GM21723 (cell line): Measurements from ENCODE around the gene STK24.

Experiments
- ATAC-seq: cut with Tn5 transposase; IDR thresholded peaks from one replicate; pipeline ENCODE4 v1.9.1; 2021; ENCODE audit warnings: mild to moderate bottlenecking, moderate library complexity; ENCODE audit not compliant: unreplicated experiment

Gene STK24

DNA sequence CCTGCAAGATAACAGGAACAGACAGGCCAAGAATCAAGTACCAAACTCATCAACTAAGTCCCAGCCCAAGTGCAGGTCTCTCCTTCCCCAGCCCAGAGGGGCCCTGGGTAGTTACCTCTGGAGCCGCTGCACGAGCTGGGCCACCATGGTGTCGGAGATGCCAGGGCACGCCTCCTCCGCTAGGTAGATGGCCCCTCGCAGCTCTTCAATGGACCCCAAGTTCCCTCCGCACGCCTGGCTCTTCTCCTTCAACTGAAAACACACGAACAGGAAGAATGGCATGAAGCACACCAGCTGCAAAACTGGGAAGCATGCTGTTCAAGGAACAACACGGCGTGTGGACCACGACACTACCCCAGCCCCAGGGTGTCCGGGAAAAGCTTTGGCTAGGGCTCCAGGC, 119.9 kb downstream of the STK24 start:
- no peak for ATAC-seq

DNA sequence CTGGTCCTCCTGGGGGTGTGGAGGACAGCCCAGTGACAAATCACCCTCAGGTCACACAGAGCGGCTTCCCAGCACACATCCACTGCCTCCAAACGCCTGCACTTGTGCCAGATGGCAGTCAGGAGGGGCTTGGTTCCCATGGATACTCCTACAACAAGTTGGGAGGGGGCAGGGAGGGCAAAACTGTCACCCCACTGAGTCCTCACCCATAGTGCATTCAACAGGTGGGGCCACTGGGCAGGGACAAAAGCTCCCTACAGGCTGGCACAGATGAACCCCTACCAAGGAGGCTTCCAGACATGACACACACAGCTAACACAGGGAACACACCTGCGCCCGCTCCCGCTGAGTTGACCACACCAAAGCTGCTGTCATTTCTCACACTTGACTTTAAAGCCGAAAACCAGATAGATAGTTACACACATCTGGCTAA, 120.5 kb downstream of the STK24 start:
- ATAC-seq: no peak

DNA sequence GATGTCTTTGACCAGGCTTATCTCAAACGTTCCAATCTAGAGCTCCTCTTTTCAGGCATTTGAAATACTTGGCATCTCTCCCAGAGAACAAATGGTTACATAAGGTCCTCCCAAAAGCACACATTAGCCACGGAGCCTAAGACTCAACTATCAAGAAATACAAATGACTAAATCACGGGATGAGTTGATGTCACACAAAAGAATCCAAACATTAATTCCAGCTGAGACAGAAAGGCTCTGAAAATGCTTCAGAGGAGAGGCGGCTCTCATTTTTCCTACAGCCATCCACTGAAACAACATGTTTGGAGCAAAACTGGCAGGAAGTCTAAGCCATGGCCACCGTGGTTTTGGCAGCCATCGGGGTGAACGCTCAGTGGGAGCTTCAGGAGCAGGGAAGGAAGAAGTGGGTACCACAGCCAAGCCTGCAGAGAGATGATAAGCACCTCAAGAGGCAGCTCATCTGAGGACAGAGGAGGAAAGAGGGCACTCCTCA, 122.5 kb downstream of the STK24 start:
- ATAC-seq: no peak

DNA sequence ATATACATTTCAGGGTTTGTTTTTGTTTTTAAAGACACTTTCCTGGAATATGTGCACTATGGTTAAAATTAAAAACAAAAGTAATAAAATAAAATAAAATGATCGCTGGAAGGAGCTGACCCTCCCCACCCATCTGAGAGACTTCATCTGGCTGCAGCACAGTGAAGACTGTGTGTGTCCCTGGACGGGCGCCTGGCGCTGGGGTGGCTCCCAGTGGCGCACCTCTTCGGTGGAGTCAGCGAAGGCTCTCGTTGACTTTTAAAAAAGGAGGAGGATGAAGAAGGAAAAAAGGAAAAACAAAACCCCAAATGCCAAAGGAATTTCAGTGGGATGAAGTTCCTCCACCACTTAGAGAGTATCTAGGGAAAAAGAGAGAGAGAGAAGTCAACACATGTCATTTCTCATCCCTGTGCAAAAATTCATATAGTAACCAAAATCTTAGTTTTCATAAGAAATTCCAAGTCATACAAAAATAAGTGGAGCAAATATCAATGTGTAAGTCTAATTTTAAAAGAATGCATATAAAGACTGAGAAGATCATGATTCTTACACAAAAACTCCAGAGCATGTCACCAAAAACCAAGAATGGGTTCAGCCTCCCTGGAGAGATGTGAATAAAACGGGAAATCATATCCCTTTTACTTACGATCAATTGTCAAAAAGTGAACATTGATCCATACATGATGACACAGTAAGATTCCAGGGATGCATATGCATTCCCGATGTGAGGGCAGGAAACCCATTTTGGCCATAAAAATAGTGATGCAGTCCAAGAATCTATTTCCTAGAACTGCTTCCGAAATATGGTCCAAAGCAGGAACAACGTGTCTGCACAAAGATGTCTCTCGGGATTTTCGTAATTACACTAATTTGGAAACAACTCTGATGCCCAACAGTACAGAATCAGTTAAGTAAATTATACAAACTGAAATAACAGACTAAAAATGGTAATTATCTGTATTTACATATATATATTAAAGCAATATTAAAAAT, 123.8 kb downstream of the STK24 start:
- ATAC-seq: no peak

DNA sequence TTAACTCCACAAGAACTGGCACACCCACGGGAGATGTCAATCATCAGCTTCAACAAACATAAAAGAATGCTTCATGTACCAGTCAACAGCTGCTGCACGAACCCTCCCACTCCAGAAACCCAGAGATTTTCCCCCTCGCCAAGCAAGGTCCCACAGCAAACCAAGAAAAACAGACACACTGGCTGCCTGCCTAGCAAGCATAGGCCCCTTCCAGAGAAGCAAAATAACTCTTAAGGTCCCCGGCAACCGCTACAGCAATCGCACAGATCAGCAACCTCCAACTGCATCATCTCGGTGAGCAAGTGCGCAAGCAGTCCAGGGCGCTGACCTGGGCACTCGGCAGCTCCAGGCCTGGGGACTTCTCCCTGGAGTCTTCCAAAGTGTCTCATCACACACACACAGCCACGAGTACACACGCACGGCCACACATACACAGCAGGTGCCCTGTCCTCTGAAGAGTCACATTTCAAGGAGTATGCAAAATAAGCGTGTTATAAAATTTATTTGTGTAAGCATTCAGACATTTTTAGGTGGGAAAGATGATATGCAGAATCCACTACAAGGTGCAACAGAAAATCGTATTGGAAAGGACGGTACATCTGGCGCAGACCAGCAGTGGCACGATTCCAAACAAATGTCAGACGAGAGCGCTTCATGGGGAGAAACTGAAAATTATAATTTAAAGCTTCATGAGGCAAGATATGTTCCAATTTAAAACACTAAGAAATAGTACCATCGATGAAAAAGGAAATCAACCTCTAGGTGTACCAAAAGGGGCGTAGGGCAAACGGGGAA, 125.0 kb downstream of the STK24 start:
- no peak for ATAC-seq

DNA sequence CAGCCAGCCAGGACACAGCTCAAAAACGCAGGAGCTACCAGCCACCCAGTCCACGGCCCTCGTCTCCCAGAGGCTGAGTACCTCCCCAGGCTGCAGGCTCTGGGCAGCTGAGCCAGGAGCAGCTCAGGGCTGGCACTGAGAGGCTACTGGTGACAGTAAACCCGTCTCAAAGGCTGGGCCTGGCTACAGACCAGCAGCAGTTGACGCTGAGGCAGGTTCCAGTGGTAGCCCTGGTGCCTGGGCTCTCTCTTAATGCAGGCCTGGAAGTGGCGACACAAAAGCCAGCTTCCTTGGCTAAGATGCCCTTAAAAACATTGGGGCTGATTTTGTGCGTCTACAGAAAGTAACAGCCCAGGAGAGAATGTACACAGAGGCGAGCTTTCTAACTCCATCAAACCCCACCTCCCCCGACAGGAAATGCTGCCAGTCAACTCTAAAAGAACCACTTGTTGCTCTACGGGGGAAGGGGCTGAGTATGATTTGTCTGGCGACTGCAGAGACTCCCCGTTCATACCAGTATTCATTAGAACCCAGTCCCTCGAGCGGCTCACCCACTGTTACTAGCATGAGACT, 126.3 kb downstream of the STK24 start:
- no peak for ATAC-seq

DNA sequence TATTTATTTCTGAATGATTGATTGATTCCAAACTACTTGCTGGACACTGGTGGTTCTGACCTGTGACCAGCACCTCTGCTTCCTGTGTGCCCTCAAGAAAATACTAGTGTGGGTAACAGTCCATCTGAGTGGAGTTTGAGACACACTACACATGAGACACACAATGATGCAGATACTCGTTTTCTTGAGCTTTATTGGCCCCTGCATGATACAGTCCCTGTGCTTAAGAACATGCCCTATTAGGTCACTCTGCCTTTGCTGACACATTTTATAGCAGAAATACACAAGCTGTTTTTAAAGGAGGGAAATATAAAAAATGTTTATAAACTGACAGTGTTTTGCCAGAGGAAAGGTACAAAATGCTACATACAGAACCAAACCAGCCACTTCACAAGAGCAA, 126.9 kb downstream of the STK24 start:
- no peak for ATAC-seq

DNA sequence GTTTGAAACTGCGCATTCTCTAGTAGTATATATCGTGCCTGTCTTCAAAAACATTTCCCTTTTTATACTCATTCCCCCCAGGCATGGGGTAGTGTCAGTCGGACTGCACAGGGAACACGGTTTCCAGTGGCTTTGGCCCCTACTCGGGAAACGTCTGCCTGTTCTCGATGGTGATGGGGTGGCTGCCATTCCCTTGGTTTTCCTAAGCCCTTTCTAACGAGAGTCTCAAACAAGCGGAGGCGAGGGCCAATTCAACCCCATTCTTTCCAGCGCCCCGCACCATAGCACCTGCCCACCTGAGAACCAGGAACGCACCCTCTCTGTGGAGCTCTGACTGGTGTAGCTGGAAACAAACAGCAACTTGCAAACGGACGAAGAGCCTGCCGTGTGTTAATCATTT, 127.6 kb downstream of the STK24 start:
- no peak for ATAC-seq

DNA sequence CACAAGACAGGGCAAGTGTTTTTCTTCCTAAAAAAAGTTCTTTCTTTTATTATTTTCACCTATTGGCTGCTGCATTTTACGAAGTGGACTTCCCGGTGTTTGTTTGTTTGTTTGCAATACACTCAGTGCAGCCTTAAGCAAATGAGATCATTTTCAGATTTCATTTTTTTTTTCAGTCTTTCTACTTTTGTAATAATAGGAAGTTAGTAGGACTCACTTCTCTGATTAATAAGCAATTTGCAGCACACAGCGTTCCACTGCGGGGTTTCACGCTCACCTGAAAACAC, 128.3 kb downstream of the STK24 start:
- ATAC-seq: no peak

DNA sequence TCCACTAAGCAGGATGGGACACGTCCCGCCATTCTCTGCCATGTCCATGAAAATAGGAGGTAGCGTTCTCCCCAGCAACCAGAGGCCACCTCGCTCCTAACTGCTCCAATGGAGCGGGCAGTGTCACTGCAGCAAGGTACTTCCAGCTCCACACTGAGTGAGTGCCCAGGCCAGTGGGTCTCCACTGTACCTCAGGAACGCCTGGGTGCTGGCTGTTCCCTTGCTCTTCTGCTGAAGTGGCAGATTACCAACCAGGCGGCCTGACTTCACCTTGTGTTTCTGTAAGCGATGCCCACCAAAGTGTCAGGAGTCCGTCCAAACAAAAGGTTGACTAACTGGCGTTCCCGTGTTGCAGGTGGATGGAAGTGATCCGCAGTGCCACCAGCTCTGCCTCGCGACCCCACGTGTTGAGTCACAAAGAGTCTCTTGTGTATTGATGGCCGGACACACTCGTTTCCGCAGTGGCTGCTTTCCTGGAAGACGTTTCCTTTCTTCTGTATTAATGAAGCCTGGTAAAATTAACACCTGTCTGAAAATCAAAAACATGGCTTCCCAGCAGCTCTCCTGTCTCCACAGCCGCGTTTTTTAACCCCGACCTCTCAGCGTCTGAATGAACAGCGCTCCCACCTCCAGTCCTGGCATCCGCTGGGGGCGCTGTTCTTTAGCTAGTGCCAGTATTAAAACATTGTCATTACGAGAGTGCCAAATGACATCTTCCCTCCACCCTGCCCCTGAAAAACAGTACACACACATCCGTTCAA, 128.8 kb downstream of the STK24 start:
- no peak for ATAC-seq

DNA sequence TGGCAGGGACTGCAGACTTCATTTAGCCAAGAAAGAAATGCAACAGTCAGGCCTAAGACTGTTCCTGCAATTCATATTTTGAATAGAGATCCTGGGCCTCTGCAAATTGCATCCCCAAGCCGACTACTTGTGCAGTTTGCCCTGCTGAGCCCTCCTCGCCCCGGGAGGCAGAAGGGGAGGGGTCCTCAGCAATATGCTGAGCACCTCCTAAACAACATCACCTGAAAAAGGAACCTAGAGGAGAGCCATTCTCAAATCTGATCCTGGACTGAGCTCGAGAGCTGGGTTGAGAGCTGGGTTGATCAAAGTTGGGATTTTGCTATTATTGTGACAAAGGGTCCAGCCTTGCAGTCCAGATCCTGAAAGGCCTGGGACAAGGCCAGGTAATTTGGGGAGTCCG, 129.8 kb downstream of the STK24 start:
- no peak for ATAC-seq

DNA sequence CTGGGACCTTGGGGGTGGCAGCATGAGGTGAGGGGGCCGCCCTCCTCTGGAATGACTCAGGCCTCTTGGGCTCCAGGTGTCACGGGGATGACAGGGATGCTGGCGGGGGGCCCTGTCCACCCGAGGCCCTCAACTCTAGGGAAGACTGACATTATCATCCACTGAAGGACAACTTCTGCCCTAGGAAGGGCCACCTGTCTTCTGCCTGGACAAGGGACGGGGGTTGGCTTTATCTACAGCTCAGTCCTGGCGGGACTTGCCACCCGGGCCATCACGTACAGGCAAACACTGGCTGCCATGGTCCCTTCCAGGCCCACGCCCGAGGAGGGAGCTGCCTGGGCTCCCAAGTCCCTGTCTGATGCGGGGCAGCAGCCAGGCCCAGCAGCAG, 130.7 kb downstream of the STK24 start:
- ATAC-seq: no peak

DNA sequence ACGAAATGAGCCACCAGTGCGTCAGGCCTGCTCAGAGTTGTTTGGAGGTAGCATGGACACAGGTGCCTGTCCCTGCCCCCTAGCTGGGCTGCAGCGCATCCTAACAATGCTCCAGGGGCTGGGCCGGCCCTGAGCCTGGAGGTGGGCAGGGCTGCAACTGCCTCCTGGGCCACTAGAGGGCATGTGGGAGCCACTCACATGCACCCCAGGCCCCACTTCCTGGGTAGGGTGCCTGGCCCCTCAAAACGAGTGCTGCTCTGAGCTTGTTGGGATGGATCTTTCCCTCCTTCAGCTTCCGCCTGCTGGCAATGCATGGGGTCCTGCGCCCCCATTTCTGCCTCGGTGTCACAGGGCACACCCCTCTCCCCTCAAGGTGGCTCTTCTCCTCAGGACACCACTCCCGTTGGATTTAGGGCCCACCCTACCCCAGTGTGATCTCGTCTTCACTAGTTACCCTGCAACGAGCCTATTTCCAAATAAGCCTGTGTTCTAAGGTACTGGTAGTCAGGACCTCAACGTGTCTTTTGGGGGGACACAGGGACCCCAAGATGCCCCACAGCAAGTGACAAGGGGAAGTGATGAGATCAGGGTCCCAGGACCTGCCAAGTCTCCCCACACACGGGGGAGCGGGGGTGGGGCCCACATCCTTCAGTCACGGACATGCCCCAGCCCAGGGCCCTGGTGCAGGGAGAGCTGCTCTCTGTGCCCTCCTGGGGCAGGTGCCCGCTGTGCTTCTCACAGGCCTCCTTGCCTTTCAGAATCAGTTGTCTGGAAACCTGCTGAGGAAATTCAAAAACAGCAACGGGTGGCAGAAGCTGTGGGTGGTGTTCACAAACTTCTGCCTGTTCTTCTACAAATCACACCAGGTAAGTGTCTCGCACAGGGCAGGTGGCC, 131.3 kb downstream of the STK24 start:
- ATAC-seq: peak; percentile 90

DNA sequence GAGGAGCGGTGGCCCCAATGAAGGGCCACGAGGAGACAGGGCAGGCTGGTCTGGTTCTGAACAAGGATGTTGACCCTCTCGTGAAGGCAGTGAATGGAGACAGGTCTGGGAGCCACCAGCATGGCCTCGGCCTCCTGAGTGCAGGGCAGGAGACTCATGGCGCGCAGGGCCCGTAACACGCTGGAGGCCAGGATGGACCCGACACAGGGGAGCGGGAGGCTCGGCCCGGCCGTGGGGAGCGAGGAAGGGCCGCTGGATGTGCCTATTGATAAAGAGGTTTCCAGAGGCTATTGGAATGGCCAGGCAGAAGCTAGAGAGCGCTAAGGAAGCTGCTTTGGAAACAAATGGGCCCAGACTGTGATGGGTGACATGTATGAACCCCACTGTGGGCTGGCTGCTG, 132.5 kb downstream of the STK24 start:
- ATAC-seq: no peak

DNA sequence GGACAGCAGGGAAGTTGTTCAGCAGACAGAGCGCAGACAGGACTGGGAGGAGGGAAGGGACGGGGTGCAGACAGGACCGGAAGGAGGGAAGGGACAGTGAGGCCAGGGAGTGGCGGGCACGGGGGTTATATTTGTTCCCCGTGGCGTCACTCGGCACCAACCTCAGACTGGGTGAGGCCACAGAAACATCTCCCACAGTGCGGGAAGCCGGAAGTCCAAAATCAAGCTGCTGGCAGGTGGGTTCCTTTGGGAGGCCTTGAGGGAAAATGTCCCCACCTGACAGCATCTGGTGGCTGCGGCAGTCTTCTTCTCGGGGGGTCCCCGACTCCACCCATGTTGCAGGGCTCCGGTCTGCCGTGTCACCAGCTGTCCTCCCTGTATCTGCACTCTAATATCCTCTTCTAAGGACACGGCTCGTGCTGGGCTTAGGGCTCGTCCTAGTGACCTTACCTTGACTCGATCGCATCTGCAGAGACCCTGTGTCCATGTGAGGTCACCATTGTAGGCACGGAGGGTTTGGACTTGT, 133.0 kb downstream of the STK24 start:
- no peak for ATAC-seq

DNA sequence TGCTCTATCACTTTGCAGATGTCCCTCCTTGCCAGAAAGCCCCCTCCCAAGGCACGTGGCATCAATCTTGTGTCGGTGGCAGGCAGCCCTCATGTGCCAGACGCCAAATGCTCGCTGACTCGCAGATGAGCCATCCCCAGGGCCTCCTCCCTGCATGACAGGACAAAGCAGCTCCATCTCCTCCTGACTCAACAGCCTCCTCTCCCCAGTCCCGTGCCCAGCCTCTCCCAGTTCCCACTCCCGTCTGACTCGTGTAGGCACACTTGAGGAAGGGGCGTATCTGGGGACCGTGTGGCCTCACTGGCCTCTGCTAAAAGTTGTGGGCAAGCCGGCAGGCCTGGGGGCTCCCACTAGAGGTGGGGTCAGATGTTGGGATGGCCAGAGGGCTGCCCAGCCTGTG, 133.6 kb downstream of the STK24 start:
- ATAC-seq: no peak

DNA sequence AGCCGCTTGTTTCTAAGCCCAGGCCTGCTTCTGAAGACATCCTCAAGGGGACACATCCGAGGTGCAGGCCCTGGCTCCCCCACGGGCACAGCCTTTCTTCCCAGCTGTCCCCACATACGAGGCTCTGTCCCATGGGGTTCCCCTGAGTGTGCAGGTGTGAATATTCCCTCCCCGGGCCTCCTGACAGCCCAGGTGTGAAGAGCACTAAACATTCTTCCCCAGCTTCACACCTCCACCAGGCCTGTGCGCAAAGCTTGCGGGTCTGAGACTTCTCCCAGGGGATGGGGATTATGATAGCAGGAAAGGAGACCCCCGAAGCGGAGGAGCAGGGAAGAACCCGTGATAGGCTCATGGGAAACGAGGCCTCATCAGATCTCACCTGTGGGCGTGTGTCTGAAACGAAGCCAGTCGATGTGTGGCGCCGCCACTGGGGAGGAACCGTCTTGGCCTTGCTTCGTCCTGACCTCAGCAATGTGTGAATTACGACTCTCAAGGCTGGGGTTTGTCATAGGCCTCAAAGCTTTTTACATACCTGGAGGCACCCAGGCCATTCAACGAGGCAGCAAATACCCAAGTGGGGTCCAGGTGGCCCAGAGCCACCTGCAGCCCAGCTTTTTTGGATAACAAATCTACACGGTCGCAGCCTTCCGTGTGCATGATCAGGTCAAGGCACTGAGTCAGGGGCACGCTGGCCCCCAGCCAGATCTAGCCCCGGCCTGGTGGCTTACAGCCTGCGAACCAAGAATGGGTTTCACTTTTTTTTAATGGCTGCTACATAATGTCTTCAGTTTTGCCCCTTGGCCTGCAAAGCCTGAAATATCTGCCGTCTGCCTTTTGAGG, 134.3 kb downstream of the STK24 start:
- ATAC-seq: no peak

DNA sequence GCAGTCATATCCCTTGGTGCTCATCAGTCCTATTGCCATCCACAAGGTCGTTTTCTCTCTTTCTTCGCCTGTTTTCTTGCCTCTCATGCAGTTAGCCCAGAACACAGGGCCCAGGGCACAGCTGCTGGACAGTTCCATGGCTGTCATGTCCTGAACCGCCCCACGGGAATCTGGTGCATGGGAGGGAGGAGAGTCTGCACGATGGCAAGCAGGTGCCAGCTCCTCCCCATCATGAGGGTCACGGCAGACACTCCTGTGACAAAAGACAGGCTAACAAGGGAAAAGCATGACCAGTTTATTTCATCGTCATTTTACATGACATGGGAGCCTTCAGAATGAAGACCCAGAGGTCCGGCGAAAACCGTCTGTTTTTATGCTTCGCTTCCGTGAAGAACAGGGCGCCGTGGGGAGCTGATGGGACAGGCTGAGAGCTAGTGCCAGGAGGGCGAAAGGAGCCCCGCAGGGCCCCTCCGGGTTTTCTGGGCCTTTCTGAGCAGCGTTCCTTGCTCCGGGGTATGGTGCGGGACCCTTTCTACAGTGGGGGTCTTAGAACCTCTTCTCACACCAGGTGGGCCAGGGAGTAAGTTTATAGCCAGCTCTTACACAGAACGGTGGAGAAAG, 135.7 kb downstream of the STK24 start:
- no peak for ATAC-seq
